Heart right ventricle (tissue), 16 donors: ENCODE measurements around the gene FCER1G. TPM values are rescaled to one million over a fixed set of nuclear protein-coding genes. Genes with fewer than 3 reads are reported as not detected.

Source experiments
- ATAC-seq, 8 donors: fragments of 200-7000 bp; cut with Tn5 transposase; one replicate each; pipeline ENCODE4 v1.9.1; 2020; ENCODE audit warnings: mild to moderate bottlenecking in 8 of 8, moderate library complexity in 8 of 8, moderate number of reproducible peaks in 1 of 8
- DNase-seq, 2 donors: peaks; one replicate each; pipeline ENCODE4 v3.0.0-alpha.2; 2020
- H3K27ac ChIP-seq, 10 donors: fragments of 200-600 bp; sonication (generic) in 2 of 10; one replicate each; pipeline versions ENCODE4 v1.5.0 to v1.8.0; 2020 to 2022; ENCODE audit warnings: mild to moderate bottlenecking in 3 of 10
- H3K27me3 ChIP-seq, 7 donors: fragments of 200-600 bp; one replicate each; pipeline ENCODE4 v1.8.0; 2021 to 2022; ENCODE audit warnings: mild to moderate bottlenecking in 2 of 7
- H3K36me3 ChIP-seq, 9 donors: fragments of 200-600 bp; sonication (generic) in 1 of 9; one replicate each; pipeline versions ENCODE4 v1.5.0 to v1.8.0; 2020 to 2022; ENCODE audit warnings: mild to moderate bottlenecking in 2 of 9
- H3K4me1 ChIP-seq, 9 donors: fragments of 200-600 bp; sonication (generic) in 1 of 9; one replicate each; pipeline versions ENCODE4 v1.5.0 to v1.8.0; 2020 to 2022; ENCODE audit warnings: mild to moderate bottlenecking in 4 of 9
- H3K4me3 ChIP-seq, 10 donors: fragments of 200-600 bp; sonication (generic) in 2 of 10; one replicate each; pipeline versions ENCODE4 v1.5.0 to v1.8.0; 2020 to 2022; ENCODE audit warnings: mild to moderate bottlenecking in 7 of 10, moderate library complexity in 2 of 10
- H3K9me3 ChIP-seq, 11 donors: fragments of 200-600 bp in 10 of 11; sonication (generic) in 2 of 11; one replicate each; pipeline versions ENCODE4 v1.5.0 to v1.8.0; 2013 to 2022; ENCODE audit warnings: mild to moderate bottlenecking in 2 of 11, control low read depth in 1 of 11, moderate library complexity in 1 of 11
- CTCF ChIP-seq, 9 donors: fragments of 200-600 bp; sonication (generic) in 2 of 9; IDR thresholded peaks; one replicate each; pipeline versions ENCODE4 v1.5.0 to v1.8.0; 2021 to 2022; ENCODE audit warnings: antibody characterized with exemption in 9 of 9, mild to moderate bottlenecking in 5 of 9, moderate library complexity in 1 of 9
- WGBS, 2 donors: extraction: QIAGEN DNeasy Blood & Tissue Kit; methylation state at CpG; one replicate each; pipeline ENCODE4 v1.1.7; 2013; ENCODE audit warnings: inconsistent platforms in 1 of 2; 5-methylcytosine and 5-hydroxymethylcytosine counted together
- intact Hi-C, 10 donors: fragments of 100-400 bp; cut with DNase I; formaldehyde crosslinking; loops; one replicate each; pipeline versions ENCODE4 v1.11.1 to v1.14.2; 2022
- polyA plus RNA-seq, 2 donors: library from polyadenylated mRNA; stranded (reverse); fragments of 200-250 nt; gene quantifications; one replicate each; pipeline ENCODE4 v1.2.3, GENCODE V29; 2013
- total RNA-seq, 10 donors: library from RNA; stranded (reverse); fragmentation: NEBNext Ultra II Directional in 3 of 10; extraction: Animal tissue kit (Norgen Biotek cat#: 25700) in 3 of 10; gene quantifications; one replicate each; pipeline versions ENCODE4 v1.2.1 to v1.2.4, GENCODE V29; 2021 to 2023
- donor health status: Arrhythmogenic right ventricular cardiomyopathy.
- donor health status: ischemic (EF 13 %, LVEDD 7.1; RV severe dilation, severe dysfunction).
- donor health status: healthy with polysubstance abuse.
- donor health status: DM: no; HTN: yes; CAD: no.
- donor health status: DM: no; HTN: no; CAD: no.
- donor health status: ischemic (EF 25% LVEDD 6.9; RV normal size, moderate dysfunction).
- donor health status: ischemic (EF 25% LVEDD 5.7; RV mildly dilated, moderate dysfunction).
- donor health status: healthy.
- donor health status: DM: yes; HTN: yes; CAD: no.
- donor health status: Ischemic cardiomyopathy.
- donor health status: ischemic (EF 35%, LVEDD 5.7; RV mildly dilated, moderate dysfunction).
- donor health status: nonischemic (EF 11% LVEDD 7.7; RV severe dilation, severe dysfunction).
- donor health status: DM: yes; HTN: yes; CAD: no.
- donor health status: PGD.
- donor health status: ischemic (EF 29% LVEDD 5.4; RV normal size, mild dysfunction).
- donor health status: nonischemic (EF 23%, LVEDD 6.1; RV moderate dilation, normal function).

The FCER1G gene
- total and polyA plus RNA-seq, 12 donors = 2.0 to 65.8 (median 11.5) TPM

DNA sequence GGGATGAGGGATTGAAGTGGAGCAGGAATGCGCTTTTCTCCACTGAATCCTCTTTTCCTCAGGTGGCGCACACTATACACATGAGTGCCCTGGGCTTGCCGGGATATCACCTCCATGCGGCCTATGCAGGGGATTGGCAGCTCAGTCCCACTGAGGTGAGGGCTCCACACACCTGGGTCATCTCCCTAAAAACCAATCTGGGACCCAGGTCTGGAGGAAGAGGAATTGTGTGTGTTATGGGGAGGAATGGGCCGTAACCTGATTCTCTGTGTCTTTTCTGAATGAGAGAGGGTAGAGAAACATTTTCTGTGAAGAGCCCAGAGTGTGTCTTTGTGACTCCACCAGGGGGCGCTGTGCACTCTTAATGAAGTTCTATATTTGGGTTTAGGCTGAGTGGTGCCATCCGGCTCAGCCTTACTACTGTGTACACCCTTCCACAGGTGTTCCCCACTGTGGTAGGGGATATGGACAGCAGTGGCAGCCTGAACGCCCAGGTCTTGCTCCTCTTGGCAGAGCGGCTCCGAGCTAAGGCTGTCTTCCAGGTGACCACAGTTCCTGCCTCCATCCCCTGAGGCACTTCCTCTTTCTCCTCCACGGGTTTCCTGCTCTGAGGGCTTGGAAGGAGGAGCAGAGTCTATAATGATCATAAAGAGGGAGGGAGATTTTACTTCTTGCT is 12.2 kb downstream of the FCER1G start:
- WGBS, 2 donors = 40 to 45% methylated on average over 11 of the region's 11 CpGs
- peaks cover 6 to 30% (median 25%) of the 10 kb centered on the region in 9 donors for H3K4me1 ChIP-seq
- DNase-seq = peak; percentile 82 to 90
- H3K27ac ChIP-seq = peak overlapping the region in 9 of 10 donors; percentile 17 to 92 (median 84)
- peak overlapping the region in 9 of 10 donors; percentile 50 to 94 (median 65) for H3K4me3 ChIP-seq
- peaks cover 0 to 35% (median 25%) of the 10 kb centered on the region in 9 donors for H3K36me3 ChIP-seq
- no peaks in the 10 kb centered on the region for H3K27me3 ChIP-seq
- intact Hi-C loops = loop anchor here (1.0 to 10.0 kb wide), 11 partner anchors 25 to 157 kb away; partner anchors contain the start of genes SDHC (in 4 of the 10), CFAP126 (in 3 of the 10) and NDUFS2 (in 1 of the 10)
- H3K9me3 ChIP-seq = no peaks in the 10 kb centered on the region
- peak; percentile 89 to 95 (median 92) for TF ChIP-seq CTCF (IDR thresholded peaks at IDR 0.05)
- peak; percentile 39 to 79 (median 68) for ATAC-seq

DNA sequence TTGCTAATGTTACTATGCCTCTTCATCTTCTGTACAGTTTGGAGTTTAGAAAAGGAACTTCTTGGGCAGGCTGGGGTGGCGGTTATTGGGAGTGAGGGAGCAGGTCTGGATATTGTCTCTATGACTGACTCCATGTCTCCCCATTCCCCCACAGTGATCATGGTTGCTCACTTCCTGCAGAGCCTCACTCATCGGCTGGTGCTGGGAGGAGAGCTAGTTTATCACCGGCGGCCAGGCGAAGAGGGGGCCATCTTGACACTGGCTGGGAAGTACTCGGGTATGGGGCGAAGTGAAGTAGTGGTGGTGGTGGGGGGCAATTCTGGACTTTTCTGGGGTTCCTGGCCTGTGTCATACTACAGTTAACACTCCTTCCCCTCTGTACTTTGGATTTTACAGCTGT is 12.9 kb downstream of the FCER1G start:
- 85 to 86% methylated on average over 7 of the region's 7 CpGs for WGBS, 2 donors
- H3K9me3 ChIP-seq = no peaks in the 10 kb centered on the region
- peak overlapping the region in 5 of 10 donors; percentile 72 to 90 (median 89) for H3K27ac ChIP-seq
- TF ChIP-seq CTCF (IDR thresholded peaks at IDR 0.05) = no peak
- H3K4me3 ChIP-seq = peak overlapping the region in 3 of 10 donors; percentile 65 to 70 (median 65)
- H3K36me3 ChIP-seq = peaks cover 0 to 35% (median 25%) of the 10 kb centered on the region in 9 donors
- DNase-seq (no peak), ATAC-seq (no peak)
- intact Hi-C loops = loop anchor here (5.0 to 10.0 kb wide), 6 partner anchors 36 to 157 kb away; partner anchors contain the start of genes CFAP126 (in 3 of the 10) and SDHC (in 3 of the 10)
- H3K27me3 ChIP-seq = no peaks in the 10 kb centered on the region
- peaks cover 6 to 30% (median 25%) of the 10 kb centered on the region in 9 donors for H3K4me1 ChIP-seq

DNA sequence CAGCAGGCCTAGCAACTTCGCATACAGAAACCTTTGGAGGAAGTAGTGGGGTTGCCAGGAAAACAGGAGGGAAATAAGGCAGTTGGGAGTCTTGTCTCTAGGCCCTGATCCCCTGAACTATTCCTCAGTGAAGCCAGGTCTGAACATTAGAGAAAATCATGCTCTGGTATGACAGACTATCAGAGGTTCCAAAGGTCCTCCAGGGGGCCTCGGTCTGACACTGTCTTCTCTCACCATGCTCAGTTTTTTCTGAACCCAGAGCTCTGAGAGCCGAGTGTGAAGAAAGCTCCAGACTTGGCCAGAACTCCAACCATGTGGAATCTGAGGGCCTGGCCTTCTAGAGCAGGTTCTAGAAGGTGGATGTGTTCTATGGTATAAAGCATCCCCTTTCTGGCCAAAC is 14.8 kb downstream of the FCER1G start:
- no peak for ATAC-seq

More for the DNA sequence above, 14.8 kb downstream of the FCER1G start:
- WGBS, 2 donors = 56 to 57% methylated on average over 3 of the region's 3 CpGs
- H3K27ac ChIP-seq = no peak overlapping the region
- H3K36me3 ChIP-seq = peaks cover 0 to 35% (median 25%) of the 10 kb centered on the region in 9 donors
- no peak for TF ChIP-seq CTCF (IDR thresholded peaks at IDR 0.05)
- peaks cover 6 to 28% (median 25%) of the 10 kb centered on the region in 9 donors for H3K4me1 ChIP-seq
- intact Hi-C loops = loop anchor here (5.0 to 10.0 kb wide), 8 partner anchors 38 to 155 kb away; partner anchors contain the start of genes CFAP126 (in 3 of the 10) and SDHC (in 3 of the 10)
- no peaks in the 10 kb centered on the region for H3K9me3 ChIP-seq
- H3K27me3 ChIP-seq = no peaks in the 10 kb centered on the region
- no peak for DNase-seq
- no peak overlapping the region for H3K4me3 ChIP-seq
